ENCODE data around the gene TESK1.
"Not testable (repeated sequence)": the region's sequence is repeated elsewhere in the genome, so short reads cannot be mapped to it uniquely, and the experiment has no call there.

TESK1 gene

DNA sequence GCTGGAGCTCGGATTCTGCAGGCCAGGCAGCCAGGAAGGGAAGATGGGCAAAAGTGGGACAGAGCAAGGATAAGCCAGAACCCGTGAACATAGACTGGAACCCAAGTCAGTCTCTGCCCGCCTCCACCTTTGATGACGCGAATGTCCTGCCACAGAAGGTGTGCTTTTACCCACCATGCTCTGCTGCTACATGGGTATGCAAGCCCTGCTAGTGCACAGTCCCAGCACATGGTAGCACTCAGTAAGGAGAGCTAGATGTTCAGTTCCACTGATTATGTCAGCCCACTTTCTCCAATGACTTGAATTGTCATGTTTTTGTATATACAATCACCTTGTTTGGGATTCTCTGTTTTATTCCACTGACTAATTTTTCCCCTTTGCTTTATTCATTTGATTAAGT, 24.5 kb downstream of the TESK1 start:
- TF ChIP-seq SPI1 (IDR thresholded peaks at IDR 0.05; ENCODE audit: borderline replicate concordance, low read depth) (no peak), GABPA (IDR thresholded peaks at IDR 0.05; ENCODE audit: low read depth) (no peak), POLR2AphosphoS5 (IDR thresholded peaks at IDR 0.05; ENCODE audit: low read depth) (no peak)
- TF ChIP-seq, protein P1, sequence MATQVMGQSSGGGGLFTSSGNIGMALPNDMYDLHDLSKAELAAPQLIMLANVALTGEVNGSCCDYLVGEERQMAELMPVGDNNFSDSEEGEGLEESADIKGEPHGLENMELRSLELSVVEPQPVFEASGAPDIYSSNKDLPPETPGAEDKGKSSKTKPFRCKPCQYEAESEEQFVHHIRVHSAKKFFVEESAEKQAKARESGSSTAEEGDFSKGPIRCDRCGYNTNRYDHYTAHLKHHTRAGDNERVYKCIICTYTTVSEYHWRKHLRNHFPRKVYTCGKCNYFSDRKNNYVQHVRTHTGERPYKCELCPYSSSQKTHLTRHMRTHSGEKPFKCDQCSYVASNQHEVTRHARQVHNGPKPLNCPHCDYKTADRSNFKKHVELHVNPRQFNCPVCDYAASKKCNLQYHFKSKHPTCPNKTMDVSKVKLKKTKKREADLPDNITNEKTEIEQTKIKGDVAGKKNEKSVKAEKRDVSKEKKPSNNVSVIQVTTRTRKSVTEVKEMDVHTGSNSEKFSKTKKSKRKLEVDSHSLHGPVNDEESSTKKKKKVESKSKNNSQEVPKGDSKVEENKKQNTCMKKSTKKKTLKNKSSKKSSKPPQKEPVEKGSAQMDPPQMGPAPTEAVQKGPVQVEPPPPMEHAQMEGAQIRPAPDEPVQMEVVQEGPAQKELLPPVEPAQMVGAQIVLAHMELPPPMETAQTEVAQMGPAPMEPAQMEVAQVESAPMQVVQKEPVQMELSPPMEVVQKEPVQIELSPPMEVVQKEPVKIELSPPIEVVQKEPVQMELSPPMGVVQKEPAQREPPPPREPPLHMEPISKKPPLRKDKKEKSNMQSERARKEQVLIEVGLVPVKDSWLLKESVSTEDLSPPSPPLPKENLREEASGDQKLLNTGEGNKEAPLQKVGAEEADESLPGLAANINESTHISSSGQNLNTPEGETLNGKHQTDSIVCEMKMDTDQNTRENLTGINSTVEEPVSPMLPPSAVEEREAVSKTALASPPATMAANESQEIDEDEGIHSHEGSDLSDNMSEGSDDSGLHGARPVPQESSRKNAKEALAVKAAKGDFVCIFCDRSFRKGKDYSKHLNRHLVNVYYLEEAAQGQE (IDR thresholded peaks at IDR 0.05; ENCODE audit: insufficient replicate concordance, low read depth): no peak
- TF ChIP-seq, protein P2, sequence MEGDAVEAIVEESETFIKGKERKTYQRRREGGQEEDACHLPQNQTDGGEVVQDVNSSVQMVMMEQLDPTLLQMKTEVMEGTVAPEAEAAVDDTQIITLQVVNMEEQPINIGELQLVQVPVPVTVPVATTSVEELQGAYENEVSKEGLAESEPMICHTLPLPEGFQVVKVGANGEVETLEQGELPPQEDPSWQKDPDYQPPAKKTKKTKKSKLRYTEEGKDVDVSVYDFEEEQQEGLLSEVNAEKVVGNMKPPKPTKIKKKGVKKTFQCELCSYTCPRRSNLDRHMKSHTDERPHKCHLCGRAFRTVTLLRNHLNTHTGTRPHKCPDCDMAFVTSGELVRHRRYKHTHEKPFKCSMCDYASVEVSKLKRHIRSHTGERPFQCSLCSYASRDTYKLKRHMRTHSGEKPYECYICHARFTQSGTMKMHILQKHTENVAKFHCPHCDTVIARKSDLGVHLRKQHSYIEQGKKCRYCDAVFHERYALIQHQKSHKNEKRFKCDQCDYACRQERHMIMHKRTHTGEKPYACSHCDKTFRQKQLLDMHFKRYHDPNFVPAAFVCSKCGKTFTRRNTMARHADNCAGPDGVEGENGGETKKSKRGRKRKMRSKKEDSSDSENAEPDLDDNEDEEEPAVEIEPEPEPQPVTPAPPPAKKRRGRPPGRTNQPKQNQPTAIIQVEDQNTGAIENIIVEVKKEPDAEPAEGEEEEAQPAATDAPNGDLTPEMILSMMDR (IDR thresholded peaks at IDR 0.05; ENCODE audit: insufficient read depth, low read length): no peak
- no peak overlapping the region for H3K27ac ChIP-seq (replicated peaks)
- DNase-seq (ENCODE audit: low read depth in 1 of 2, low spot score in 1 of 2): no peak

GRCh38 chr9:35635730-35636129, 30.7 kb downstream of the TESK1 start:
- DNase-seq (ENCODE audit: low read depth in 1 of 2, low spot score in 1 of 2): no peak
- H3K27ac ChIP-seq (replicated peaks): no peak overlapping the region
- TF ChIP-seq, protein P1 (IDR thresholded peaks at IDR 0.05; ENCODE audit: insufficient replicate concordance, low read depth): no peak
- no peak for TF ChIP-seq POLR2AphosphoS5 (IDR thresholded peaks at IDR 0.05; ENCODE audit: low read depth)
- TF ChIP-seq, protein P2 (IDR thresholded peaks at IDR 0.05; ENCODE audit: insufficient read depth, low read length): no peak
- no peak for TF ChIP-seq SPI1 (IDR thresholded peaks at IDR 0.05; ENCODE audit: borderline replicate concordance, low read depth)
- no peak for TF ChIP-seq GABPA (IDR thresholded peaks at IDR 0.05; ENCODE audit: low read depth)
- no peaks in the 10 kb centered on the region for H3K27me3 ChIP-seq (ENCODE audit: insufficient read depth, poor library complexity, severe bottlenecking)
- H3K4me3 ChIP-seq (replicated peaks; ENCODE audit: insufficient read depth, low read length): no peak overlapping the region

More for the DNA sequence above, 24.5 kb downstream of the TESK1 start:
- no peak overlapping the region for H3K4me3 ChIP-seq (replicated peaks; ENCODE audit: insufficient read depth, low read length)
- H3K27me3 ChIP-seq (ENCODE audit: insufficient read depth, poor library complexity, severe bottlenecking): no peaks in the 10 kb centered on the region

- DNase-seq (ENCODE audit: low read depth in 1 of 2, low spot score in 1 of 2): no peak
- Histone ChIP-seq H3K4me3 (replicated peaks; ENCODE audit: insufficient read depth, low read length) (no peak overlapping the region), H3K27ac (replicated peaks) (no peak overlapping the region)
Measured at GRCh38 chr9:35636135-35636876, 31.2 kb downstream of the TESK1 start.

GRCh38 chr9:35636877-35637246, 31.8 kb downstream of the TESK1 start:
- not testable (repeated sequence) for H3K4me3 ChIP-seq (replicated peaks; ENCODE audit: insufficient read depth, low read length); H3K27ac ChIP-seq (replicated peaks)

More at GRCh38 chr9:35636135-35636876, 31.2 kb downstream of the TESK1 start:
- no peaks in the 10 kb centered on the region for H3K27me3 ChIP-seq (ENCODE audit: insufficient read depth, poor library complexity, severe bottlenecking)
- TF ChIP-seq POLR2AphosphoS5 (IDR thresholded peaks at IDR 0.05; ENCODE audit: low read depth): no peak
- TF ChIP-seq, protein P1 (IDR thresholded peaks at IDR 0.05; ENCODE audit: insufficient replicate concordance, low read depth): no peak
- TF ChIP-seq, protein P2 (IDR thresholded peaks at IDR 0.05; ENCODE audit: insufficient read depth, low read length): no peak
- TF ChIP-seq SPI1 (IDR thresholded peaks at IDR 0.05; ENCODE audit: borderline replicate concordance, low read depth): no peak

DNA sequence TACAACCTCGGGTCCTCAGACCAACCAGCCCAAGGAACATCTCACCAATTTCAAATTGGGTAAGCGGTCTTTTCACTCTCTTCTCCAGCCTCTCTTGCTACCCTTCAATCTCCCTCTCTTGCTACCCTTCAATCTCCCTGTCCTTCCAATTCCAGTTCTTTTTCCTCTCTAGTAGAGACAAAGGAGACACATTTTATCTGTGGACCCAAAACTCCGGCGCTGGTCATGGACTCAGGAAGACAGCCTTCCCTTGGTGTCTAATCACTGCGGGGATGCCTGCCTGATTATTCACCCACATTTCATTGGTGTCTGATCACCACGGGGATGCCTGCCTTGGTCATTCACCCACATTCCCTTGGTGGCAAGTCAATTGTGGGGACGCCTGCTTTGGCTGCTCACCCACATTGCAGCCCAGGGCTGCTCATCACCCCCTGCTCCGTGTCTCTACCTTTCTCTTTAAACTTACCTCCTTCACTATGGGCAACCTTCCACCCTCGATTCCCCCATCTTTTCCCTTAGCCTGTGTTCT, 32.4 kb downstream of the TESK1 start:
- not testable (repeated sequence) for H3K27ac ChIP-seq (replicated peaks); DNase-seq (ENCODE audit: low read depth in 1 of 2, low spot score in 1 of 2); H3K27me3 ChIP-seq (ENCODE audit: insufficient read depth, poor library complexity, severe bottlenecking); H3K4me3 ChIP-seq (replicated peaks; ENCODE audit: insufficient read depth, low read length)

More at GRCh38 chr9:35636877-35637246, 31.8 kb downstream of the TESK1 start:
- not testable (repeated sequence) for H3K27me3 ChIP-seq (ENCODE audit: insufficient read depth, poor library complexity, severe bottlenecking); DNase-seq (ENCODE audit: low read depth in 1 of 2, low spot score in 1 of 2)
